ENCODE data around the gene SOX10.

DNA sequence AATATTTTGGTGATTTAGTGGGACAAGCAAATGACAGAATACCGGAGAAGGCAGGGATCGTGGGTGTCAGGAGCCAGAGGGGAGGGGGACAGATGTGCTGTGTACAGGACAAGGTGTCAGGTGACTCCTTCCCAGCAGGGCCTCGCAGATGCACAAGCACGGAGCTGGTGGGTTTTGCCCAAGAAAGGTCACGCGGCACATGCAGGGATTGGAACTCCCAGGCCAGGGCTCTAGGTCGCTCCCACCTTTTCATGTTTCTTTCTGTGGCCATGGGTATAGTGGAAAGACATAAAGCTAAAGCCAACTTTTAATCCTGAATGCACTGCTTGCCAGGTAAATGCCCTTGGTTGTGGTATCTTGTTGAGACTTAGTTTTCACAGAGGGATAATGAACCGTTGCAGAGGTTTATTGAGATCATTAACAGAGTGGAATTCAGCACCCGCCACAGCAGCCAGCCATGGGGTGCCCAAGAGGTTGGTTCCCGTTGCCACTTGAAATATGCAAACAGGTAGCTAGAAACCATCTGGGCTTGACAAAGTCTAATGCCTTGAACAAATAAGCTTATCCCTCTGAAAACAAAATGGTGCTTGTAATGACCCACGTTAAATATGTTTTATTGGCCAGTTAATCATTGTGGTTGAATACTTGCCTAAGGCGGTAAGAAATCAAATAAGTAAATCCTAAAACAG is 41.1 kb downstream of the SOX10 start:
- no peak for TF ChIP-seq TRIM24 (CRISPR knock-in tag; IDR thresholded peaks at IDR 0.05)
- TF ChIP-seq, protein P1, sequence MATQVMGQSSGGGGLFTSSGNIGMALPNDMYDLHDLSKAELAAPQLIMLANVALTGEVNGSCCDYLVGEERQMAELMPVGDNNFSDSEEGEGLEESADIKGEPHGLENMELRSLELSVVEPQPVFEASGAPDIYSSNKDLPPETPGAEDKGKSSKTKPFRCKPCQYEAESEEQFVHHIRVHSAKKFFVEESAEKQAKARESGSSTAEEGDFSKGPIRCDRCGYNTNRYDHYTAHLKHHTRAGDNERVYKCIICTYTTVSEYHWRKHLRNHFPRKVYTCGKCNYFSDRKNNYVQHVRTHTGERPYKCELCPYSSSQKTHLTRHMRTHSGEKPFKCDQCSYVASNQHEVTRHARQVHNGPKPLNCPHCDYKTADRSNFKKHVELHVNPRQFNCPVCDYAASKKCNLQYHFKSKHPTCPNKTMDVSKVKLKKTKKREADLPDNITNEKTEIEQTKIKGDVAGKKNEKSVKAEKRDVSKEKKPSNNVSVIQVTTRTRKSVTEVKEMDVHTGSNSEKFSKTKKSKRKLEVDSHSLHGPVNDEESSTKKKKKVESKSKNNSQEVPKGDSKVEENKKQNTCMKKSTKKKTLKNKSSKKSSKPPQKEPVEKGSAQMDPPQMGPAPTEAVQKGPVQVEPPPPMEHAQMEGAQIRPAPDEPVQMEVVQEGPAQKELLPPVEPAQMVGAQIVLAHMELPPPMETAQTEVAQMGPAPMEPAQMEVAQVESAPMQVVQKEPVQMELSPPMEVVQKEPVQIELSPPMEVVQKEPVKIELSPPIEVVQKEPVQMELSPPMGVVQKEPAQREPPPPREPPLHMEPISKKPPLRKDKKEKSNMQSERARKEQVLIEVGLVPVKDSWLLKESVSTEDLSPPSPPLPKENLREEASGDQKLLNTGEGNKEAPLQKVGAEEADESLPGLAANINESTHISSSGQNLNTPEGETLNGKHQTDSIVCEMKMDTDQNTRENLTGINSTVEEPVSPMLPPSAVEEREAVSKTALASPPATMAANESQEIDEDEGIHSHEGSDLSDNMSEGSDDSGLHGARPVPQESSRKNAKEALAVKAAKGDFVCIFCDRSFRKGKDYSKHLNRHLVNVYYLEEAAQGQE (IDR thresholded peaks at IDR 0.05; ENCODE audit: borderline replicate concordance in 1 of 2, low read depth in 1 of 2, low read length in 2 of 2) = no peak
- TF ChIP-seq ZNF446 (CRISPR knock-in tag; IDR thresholded peaks at IDR 0.05) = no peak
- TF ChIP-seq SOX6 (IDR thresholded peaks at IDR 0.05) = no peak
- TF ChIP-seq SOX6 (CRISPR knock-in tag; IDR thresholded peaks at IDR 0.05) = no peak
- TF ChIP-seq ZZZ3 (CRISPR knock-in tag; IDR thresholded peaks at IDR 0.05; ENCODE audit: borderline replicate concordance) = no peak
- no peak for TF ChIP-seq ZNF879 (CRISPR knock-in tag; IDR thresholded peaks at IDR 0.05)
- no peak for TF ChIP-seq SIN3A (IDR thresholded peaks at IDR 0.05; ENCODE audit: borderline replicate concordance, low read depth, low read length)
- no peak for TF ChIP-seq FOXM1 (CRISPR knock-in tag; IDR thresholded peaks at IDR 0.05)
- TF ChIP-seq KLF16 (CRISPR knock-in tag; IDR thresholded peaks at IDR 0.05) = no peak
- no peak for TF ChIP-seq GTF2F1 (IDR thresholded peaks at IDR 0.05; ENCODE audit: low read length)
- TF ChIP-seq PCBP2 (optimal IDR thresholded peaks at IDR 0.05; ENCODE audit: low read depth, low read length, poor library complexity, severe bottlenecking) = no peak
- TF ChIP-seq ELF4 (CRISPR knock-in tag; IDR thresholded peaks at IDR 0.05; ENCODE audit: borderline replicate concordance) = no peak

Measured in HepG2 (cell line).